Fibroblast of lung (primary cell): ENCODE measurements around the gene HMG20A.

ENCODE experiments used
- CTCF ChIP-seq, 2 donors: IDR thresholded peaks in 1 of 2; conservative IDR thresholded peaks in 1 of 2; 1 replicate in 1 of 2; 2 replicates in 1 of 2; pipeline ENCODE4 v1.5.1; 2011 to 2012; ENCODE audit warnings: low read length in 2 of 2, control low read depth in 1 of 2, inconsistent platforms in 1 of 2, low read depth in 1 of 2, mild to moderate bottlenecking in 1 of 2
- EZH2 ChIP-seq: IDR thresholded peaks from 2 replicates; pipeline ENCODE4 v1.5.1; 2012; ENCODE audit warnings: low read length, control low read depth, mild to moderate bottlenecking; ENCODE audit errors: missing control alignments

GRCh38 chr15:77417602-77418001 lies 3.1 kb upstream of the HMG20A start:
- no peak for TF ChIP-seq EZH2
- no peak for TF ChIP-seq CTCF (conservative IDR thresholded peaks at IDR 0.05 in 1 of 2, IDR thresholded peaks at IDR 0.05 in 1 of 2; ENCODE audit: low read depth in 1 of 2, low read length in 2 of 2)
